GM21526 (cell line): Measurements from ENCODE around the gene CTNNA3.
"Not testable (repeated sequence)": the region's sequence is repeated elsewhere in the genome, so short reads cannot be mapped to it uniquely, and the experiment has no call there.

Experiments used
- ATAC-seq: cut with Tn5 transposase; IDR thresholded peaks from one replicate; pipeline ENCODE4 v1.9.1; 2021; ENCODE audit warnings: moderate library complexity; ENCODE audit not compliant: unreplicated experiment, low FRiP score

The CTNNA3 gene

GRCh38 chr10:67606572-67606971, 89.4 kb downstream of the CTNNA3 start:
- no peak for ATAC-seq

GRCh38 chr10:67603701-67604100, 92.3 kb downstream of the CTNNA3 start:
- ATAC-seq = no peak

- ATAC-seq = no peak
Measured at GRCh38 chr10:67603086-67603485, 92.9 kb downstream of the CTNNA3 start.

GRCh38 chr10:67602268-67602950, 93.6 kb downstream of the CTNNA3 start:
- ATAC-seq = no peak

- ATAC-seq = no peak
Measured at GRCh38 chr10:67599597-67599996, 96.4 kb downstream of the CTNNA3 start.

- ATAC-seq = no peak
Measured at GRCh38 chr10:67596641-67597040, 99.4 kb downstream of the CTNNA3 start.

- ATAC-seq = no peak
Measured at GRCh38 chr10:67587771-67588170, 108.2 kb downstream of the CTNNA3 start.

- ATAC-seq = no peak
Measured at GRCh38 chr10:67575532-67575931, 120.5 kb downstream of the CTNNA3 start.

GRCh38 chr10:67573484-67573883, 122.5 kb downstream of the CTNNA3 start:
- ATAC-seq = no peak

- ATAC-seq = no peak
Measured at GRCh38 chr10:67571503-67571902, 124.5 kb downstream of the CTNNA3 start.

GRCh38 chr10:67558311-67558710, 137.7 kb downstream of the CTNNA3 start:
- not testable (repeated sequence) for ATAC-seq

GRCh38 chr10:67553254-67553653, 142.7 kb downstream of the CTNNA3 start:
- ATAC-seq = no peak

GRCh38 chr10:67550838-67551402, 145.1 kb downstream of the CTNNA3 start:
- no peak for ATAC-seq

GRCh38 chr10:67550046-67550445, 145.9 kb downstream of the CTNNA3 start:
- ATAC-seq = no peak

- no peak for ATAC-seq
Measured at GRCh38 chr10:67549390-67549789, 146.6 kb downstream of the CTNNA3 start.

GRCh38 chr10:67541411-67541810, 154.6 kb downstream of the CTNNA3 start:
- no peak for ATAC-seq

- no peak for ATAC-seq
Measured at GRCh38 chr10:67539312-67539711, 156.7 kb downstream of the CTNNA3 start.

- ATAC-seq = no peak
Measured at GRCh38 chr10:67537906-67538305, 158.1 kb downstream of the CTNNA3 start.

GRCh38 chr10:67533376-67533775, 162.6 kb downstream of the CTNNA3 start:
- no peak for ATAC-seq

- ATAC-seq = not testable (repeated sequence)
Measured at GRCh38 chr10:67530990-67531389, 165.0 kb downstream of the CTNNA3 start.

- ATAC-seq = no peak
Measured at GRCh38 chr10:67527351-67527750, 168.6 kb downstream of the CTNNA3 start.

- no peak for ATAC-seq
Measured at GRCh38 chr10:67521546-67521945, 174.4 kb downstream of the CTNNA3 start.
